Ishikawa (cell line): Measurements from ENCODE around the gene EBF4.

Experiments
- CEBPB ChIP-seq: IDR thresholded peaks from 2 replicates; pipeline ENCODE4 v1.6.1; 2012
- CREB1 ChIP-seq: IDR thresholded peaks from 2 replicates; pipeline ENCODE4 v1.6.1; 2012; ENCODE audit warnings: low read depth
- EGR1 ChIP-seq: IDR thresholded peaks from 2 replicates; pipeline ENCODE4 v1.6.1; 2012
- FOXM1 ChIP-seq: IDR thresholded peaks from 2 replicates; pipeline ENCODE4 v1.6.1; 2012; ENCODE audit warnings: low read depth, borderline replicate concordance
- NFIC ChIP-seq: IDR thresholded peaks from 2 replicates; pipeline ENCODE4 v1.6.1; 2012
- TCF12 ChIP-seq: IDR thresholded peaks from 2 replicates; pipeline ENCODE4 v1.6.1; 2012; ENCODE audit warnings: low read depth
- YY1 ChIP-seq: IDR thresholded peaks from 2 replicates; pipeline ENCODE4 v1.6.1; 2012; ENCODE audit warnings: low read depth
- TF ChIP-seq, protein P1 (sequence below): IDR thresholded peaks from 2 replicates; pipeline ENCODE4 v1.6.1; 2012; ENCODE audit warnings: low read depth, mild to moderate bottlenecking
- TF ChIP-seq, protein P2 (sequence below): IDR thresholded peaks from 2 replicates; pipeline ENCODE4 v1.6.1; 2012

DNA sequence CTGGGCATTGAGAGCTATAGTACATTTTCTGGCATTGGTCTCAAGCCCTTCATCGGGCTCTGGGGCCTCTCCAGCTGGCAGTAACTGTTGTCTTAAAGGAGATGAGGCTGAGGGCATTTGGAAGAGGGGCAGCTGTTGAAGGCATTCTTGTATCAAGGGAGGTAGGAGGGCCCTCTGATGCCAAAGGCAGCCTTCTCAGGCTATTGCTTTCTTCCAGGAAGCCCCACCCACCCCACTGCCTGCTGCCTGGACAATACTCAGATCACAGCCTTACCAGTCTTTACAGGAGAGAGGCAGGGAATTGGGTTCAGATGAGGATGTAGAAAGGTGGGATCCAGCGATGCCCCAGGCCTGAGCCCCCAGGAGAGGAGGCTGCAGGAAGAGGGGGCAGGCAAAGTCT, 61.8 kb downstream of the EBF4 start:
- TF ChIP-seq FOXM1 (no peak), TCF12 (no peak), CREB1 (no peak), EGR1 (no peak), CEBPB (no peak), NFIC (no peak), YY1 (no peak)
- TF ChIP-seq, protein P1, sequence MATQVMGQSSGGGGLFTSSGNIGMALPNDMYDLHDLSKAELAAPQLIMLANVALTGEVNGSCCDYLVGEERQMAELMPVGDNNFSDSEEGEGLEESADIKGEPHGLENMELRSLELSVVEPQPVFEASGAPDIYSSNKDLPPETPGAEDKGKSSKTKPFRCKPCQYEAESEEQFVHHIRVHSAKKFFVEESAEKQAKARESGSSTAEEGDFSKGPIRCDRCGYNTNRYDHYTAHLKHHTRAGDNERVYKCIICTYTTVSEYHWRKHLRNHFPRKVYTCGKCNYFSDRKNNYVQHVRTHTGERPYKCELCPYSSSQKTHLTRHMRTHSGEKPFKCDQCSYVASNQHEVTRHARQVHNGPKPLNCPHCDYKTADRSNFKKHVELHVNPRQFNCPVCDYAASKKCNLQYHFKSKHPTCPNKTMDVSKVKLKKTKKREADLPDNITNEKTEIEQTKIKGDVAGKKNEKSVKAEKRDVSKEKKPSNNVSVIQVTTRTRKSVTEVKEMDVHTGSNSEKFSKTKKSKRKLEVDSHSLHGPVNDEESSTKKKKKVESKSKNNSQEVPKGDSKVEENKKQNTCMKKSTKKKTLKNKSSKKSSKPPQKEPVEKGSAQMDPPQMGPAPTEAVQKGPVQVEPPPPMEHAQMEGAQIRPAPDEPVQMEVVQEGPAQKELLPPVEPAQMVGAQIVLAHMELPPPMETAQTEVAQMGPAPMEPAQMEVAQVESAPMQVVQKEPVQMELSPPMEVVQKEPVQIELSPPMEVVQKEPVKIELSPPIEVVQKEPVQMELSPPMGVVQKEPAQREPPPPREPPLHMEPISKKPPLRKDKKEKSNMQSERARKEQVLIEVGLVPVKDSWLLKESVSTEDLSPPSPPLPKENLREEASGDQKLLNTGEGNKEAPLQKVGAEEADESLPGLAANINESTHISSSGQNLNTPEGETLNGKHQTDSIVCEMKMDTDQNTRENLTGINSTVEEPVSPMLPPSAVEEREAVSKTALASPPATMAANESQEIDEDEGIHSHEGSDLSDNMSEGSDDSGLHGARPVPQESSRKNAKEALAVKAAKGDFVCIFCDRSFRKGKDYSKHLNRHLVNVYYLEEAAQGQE, result no peak
- TF ChIP-seq, protein P2, sequence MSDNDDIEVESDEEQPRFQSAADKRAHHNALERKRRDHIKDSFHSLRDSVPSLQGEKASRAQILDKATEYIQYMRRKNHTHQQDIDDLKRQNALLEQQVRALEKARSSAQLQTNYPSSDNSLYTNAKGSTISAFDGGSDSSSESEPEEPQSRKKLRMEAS, result no peak
